H1 (cell line): Measurements from ENCODE around the gene ATOH7. TPM values are rescaled to one million over a fixed set of nuclear protein-coding genes. Genes with fewer than 3 reads are reported as not detected.

Experiments used
- CTCF ChIA-PET: fragments of 300-600 bp; sonication (Branson Sonifier 250); formaldehyde crosslinking; loops from one replicate; lab custom pipeline; 2021; ENCODE audit not compliant: partially characterized antibody; lab: Charles Lee
- POLR2A ChIA-PET: fragments of 300-600 bp; sonication (Branson Sonifier 250); formaldehyde crosslinking; loops from one replicate; lab custom pipeline; 2021; ENCODE audit warnings: inconsistent platforms; ENCODE audit not compliant: partially characterized antibody; lab: Charles Lee
- DNase-seq, 2 experiments: peaks; one replicate each; pipeline versions ENCODE4 v3.0.0 to v3.0.0-alpha.2; 2010 to 2022; ENCODE audit warnings: low spot score in 2 of 2, low read depth in 1 of 2, mixed read lengths in 1 of 2
- FAIRE-seq: peaks from 2 replicates; lab custom pipeline; 2011; peaks lifted over from hg19 to GRCh38; lab: Jason Lieb, UNC
- H2AFZ ChIP-seq: 2 replicates; pipeline ENCODE4 v1.8.1; 2012; ENCODE audit warnings: low read length, inconsistent platforms
- H2AK5ac ChIP-seq: 2 replicates; pipeline ENCODE4 v1.6.1; 2013; ENCODE audit warnings: low read depth, low read length
- H2BK120ac ChIP-seq: replicated peaks from 2 replicates; pipeline ENCODE3; 2013; ENCODE audit warnings: low read depth, low read length, inconsistent platforms
- H2BK12ac ChIP-seq: 2 replicates; pipeline ENCODE4 v1.6.1; 2013; ENCODE audit warnings: low read depth, low read length
- H2BK15ac ChIP-seq: 2 replicates; pipeline ENCODE4 v1.6.1; 2013; ENCODE audit warnings: low read length
- H2BK20ac ChIP-seq: 2 replicates; pipeline ENCODE4 v1.6.1; 2013; ENCODE audit warnings: low read length
- H2BK5ac ChIP-seq: 2 replicates; pipeline ENCODE4 v1.6.1; 2013; ENCODE audit warnings: low read depth, low read length
- H3K14ac ChIP-seq: 2 replicates; pipeline ENCODE4 v1.6.1; 2013; ENCODE audit warnings: inconsistent platforms; ENCODE audit not compliant: insufficient read length
- H3K18ac ChIP-seq: 2 replicates; pipeline ENCODE4 v1.6.1; 2013; ENCODE audit warnings: low read length; ENCODE audit errors: extremely low read depth
- H3K23ac ChIP-seq: 2 replicates; pipeline ENCODE4 v1.6.1; 2013; ENCODE audit warnings: inconsistent platforms; ENCODE audit not compliant: insufficient read length
- H3K23me2 ChIP-seq: 2 replicates; pipeline ENCODE4 v1.6.1; 2013; ENCODE audit warnings: low read depth, low read length
- H3K27ac ChIP-seq: 2 replicates; pipeline ENCODE4 v1.6.1; 2011; ENCODE audit warnings: low read depth, low read length, inconsistent platforms
- H3K27me3 ChIP-seq, 4 experiments: replicated peaks in 1 of 4; 1 replicate in 1 of 4; 2 replicates in 3 of 4; pipeline versions ENCODE4 v1.6.1 to v1.8.1; 2011 to 2013; ENCODE audit warnings: low read length in 3 of 4, mild to moderate bottlenecking in 3 of 4, inconsistent platforms in 2 of 4, mixed read lengths in 2 of 4, moderate library complexity in 1 of 4; ENCODE audit not compliant: control insufficient read depth in 3 of 4, insufficient read depth in 3 of 4; ENCODE audit errors: extremely low read depth in 1 of 4
- H3K36me3 ChIP-seq, 4 experiments: 2 replicates each; pipeline versions ENCODE4 v1.6.1 to v1.8.1; 2011 to 2013; ENCODE audit warnings: mild to moderate bottlenecking in 4 of 4, low read length in 3 of 4, moderate library complexity in 2 of 4, control low read depth in 1 of 4, inconsistent platforms in 1 of 4; ENCODE audit not compliant: insufficient read depth in 4 of 4, control insufficient read depth in 2 of 4
- H3K4ac ChIP-seq: replicated peaks from 2 replicates; pipeline ENCODE3; 2013; ENCODE audit warnings: low read length, low read depth, mixed read lengths, inconsistent platforms; ENCODE audit not compliant: insufficient read length
- H3K4me1 ChIP-seq, 4 experiments: replicated peaks in 1 of 4; 1 replicate in 1 of 4; 2 replicates in 3 of 4; pipeline versions ENCODE4 v1.6.1 to v1.8.1; 2011 to 2013; ENCODE audit warnings: low read length in 3 of 4, inconsistent platforms in 2 of 4, mixed read lengths in 1 of 4; ENCODE audit not compliant: insufficient read depth in 4 of 4, control insufficient read depth in 3 of 4
- H3K4me2 ChIP-seq, 2 experiments: 2 replicates each; pipeline versions ENCODE4 v1.6.1 to v1.8.1; 2011 to 2013; ENCODE audit warnings: low read depth in 2 of 2, low read length in 2 of 2, control low read depth in 1 of 2, inconsistent platforms in 1 of 2, mild to moderate bottlenecking in 1 of 2; ENCODE audit not compliant: insufficient read depth in 1 of 2
- H3K4me3 ChIP-seq, 4 experiments: fragments of 200-600, 300-600 bp in 1 of 4; sonication (generic), shearing (Covaris generic), sonication (Bioruptor Twin) in 1 of 4; 2 replicates each; pipeline versions ENCODE4 v1.5.1 to v1.8.1; 2011 to 2016; ENCODE audit warnings: low read length in 4 of 4, low read depth in 3 of 4, control low read depth in 2 of 4, inconsistent platforms in 2 of 4, mild to moderate bottlenecking in 2 of 4, mixed read lengths in 1 of 4, moderate library complexity in 1 of 4; ENCODE audit not compliant: insufficient read depth in 2 of 4; ENCODE audit errors: extremely low read depth in 1 of 4
- H3K56ac ChIP-seq: replicated peaks from 2 replicates; pipeline ENCODE3; 2013; ENCODE audit warnings: low read depth, mild to moderate bottlenecking, mixed read lengths, low read length, inconsistent platforms; ENCODE audit not compliant: insufficient read length
- H3K79me1 ChIP-seq: 2 replicates; pipeline ENCODE4 v1.6.1; 2013; ENCODE audit warnings: low read depth, low read length, control low read depth
- H3K79me2 ChIP-seq, 2 experiments: 2 replicates each; pipeline versions ENCODE4 v1.6.1 to v1.8.1; 2012 to 2013; ENCODE audit warnings: low read length in 2 of 2, mild to moderate bottlenecking in 2 of 2, inconsistent platforms in 1 of 2; ENCODE audit not compliant: insufficient read depth in 2 of 2, control insufficient read depth in 1 of 2
- H3K9ac ChIP-seq, 4 experiments: replicated peaks in 1 of 4; 1 replicate in 1 of 4; 2 replicates in 3 of 4; pipeline versions ENCODE4 v1.6.1 to v1.8.1; 2011 to 2013; ENCODE audit warnings: low read depth in 3 of 4, low read length in 3 of 4, control low read depth in 2 of 4, mild to moderate bottlenecking in 2 of 4, moderate library complexity in 2 of 4, inconsistent platforms in 1 of 4; ENCODE audit errors: extremely low read depth in 1 of 4
- H3K9me3 ChIP-seq, 2 experiments: 2 replicates each; pipeline versions ENCODE4 v1.6.1 to v1.8.1; 2012 to 2013; ENCODE audit warnings: mild to moderate bottlenecking in 2 of 2, moderate library complexity in 2 of 2, control low read depth in 1 of 2, inconsistent platforms in 1 of 2, low read depth in 1 of 2, low read length in 1 of 2, mixed read lengths in 1 of 2; ENCODE audit not compliant: insufficient read depth in 2 of 2
- H4K20me1 ChIP-seq, 2 experiments: replicated peaks in 1 of 2; 2 replicates each; pipeline versions ENCODE3 to v1.8.1; 2011 to 2013; ENCODE audit warnings: inconsistent platforms in 2 of 2, low read length in 2 of 2, mild to moderate bottlenecking in 1 of 2; ENCODE audit not compliant: insufficient read depth in 2 of 2, control insufficient read depth in 1 of 2
- H4K5ac ChIP-seq: 2 replicates; pipeline ENCODE4 v1.6.1; 2013; ENCODE audit warnings: low read length, low read depth, mixed read lengths, inconsistent platforms; ENCODE audit not compliant: insufficient read length
- H4K8ac ChIP-seq: 2 replicates; pipeline ENCODE4 v1.8.0; 2013; ENCODE audit warnings: mild to moderate bottlenecking, moderate library complexity, low read length, inconsistent platforms; ENCODE audit not compliant: insufficient read depth; ENCODE audit errors: extremely low read depth
- H4K91ac ChIP-seq: replicated peaks from 2 replicates; pipeline ENCODE3; 2013; ENCODE audit warnings: low read length, mixed read lengths, inconsistent platforms; ENCODE audit not compliant: insufficient read length
- PHF8 ChIP-seq: fragments of 200-600 bp; sonication (generic); conservative IDR thresholded peaks from 2 replicates; pipeline ENCODE4 v1.7.1; 2012; ENCODE audit warnings: low read depth, mild to moderate bottlenecking, inconsistent platforms, low read length, moderate library complexity
- TAF1 ChIP-seq: IDR thresholded peaks from 2 replicates; pipeline ENCODE4 v1.6.1; 2011; ENCODE audit warnings: mild to moderate bottlenecking, low read depth, low read length
- TBP ChIP-seq: IDR thresholded peaks from 2 replicates; pipeline ENCODE4 v1.6.1; 2011; ENCODE audit warnings: low read depth, low read length, improper control_type of control experiment
- WGBS, 2 experiments: shearing (Covaris generic) in 1 of 2; methylation state at CpG; one replicate each; pipeline versions ENCODE4 v1.1.6 to v1.1.7; 2013 to 2015; ENCODE audit warnings: low lambda C conversion rate in 2 of 2, mixed read lengths in 2 of 2, inconsistent platforms in 1 of 2, low coverage in 1 of 2, missing lambda C conversion rate in 1 of 2; ENCODE audit not compliant: insufficient replicate concordance in 2 of 2, insufficient coverage in 1 of 2, insufficient read length in 1 of 2; ENCODE audit errors: extremely low coverage in 1 of 2, missing lambda C conversion rate in 1 of 2; 5-methylcytosine and 5-hydroxymethylcytosine counted together
- polyA plus RNA-seq, 7 experiments: library from polyadenylated mRNA; depleted of rRNA in 3 of 7; stranded (reverse) in 5 of 7; unstranded in 2 of 7; fragments of >200 nt in 5 of 7; fragments of 200-250 nt in 2 of 7; gene quantifications; 1 replicate in 5 of 7; 2 replicates in 1 of 7; 4 replicates in 1 of 7; pipeline versions ENCODE4 v1.2.1 to v1.2.3, GENCODE V29; 2011 to 2013; ENCODE audit warnings: missing spikeins in 2 of 7, mixed read lengths in 2 of 7
- total RNA-seq: library from RNA; stranded (reverse); fragmentation: NEBNext Ultra II Directional; extraction: Animal tissue kit (Norgen Biotek cat#: 25700); gene quantifications from 2 replicates; pipeline ENCODE4 v1.2.1, GENCODE V29; 2021
- TF ChIP-seq, protein P1 (sequence below): IDR thresholded peaks from 2 replicates; pipeline ENCODE4 v1.6.1; 2011; ENCODE audit warnings: low read length, improper control_type of control experiment
- TF ChIP-seq, protein P2 (sequence below): IDR thresholded peaks from 2 replicates; pipeline ENCODE4 v1.6.1; 2012; ENCODE audit warnings: inconsistent platforms
- TF ChIP-seq, protein P3 (sequence below): IDR thresholded peaks from 2 replicates; pipeline ENCODE4 v1.6.1; 2011; ENCODE audit warnings: low read depth, mild to moderate bottlenecking, low read length; ENCODE audit not compliant: insufficient read depth

ATOH7 gene
- total and polyA plus RNA-seq, 2 of the 8 experiments (the other 6 are each of a cell fraction or from before 2014, with no cell fraction given) = 0.39 to 1.0 TPM

- H3K56ac ChIP-seq = no peak overlapping the region
- no peaks in the 10 kb centered on the region for H3K23me2 ChIP-seq
- H2BK12ac ChIP-seq = no peak overlapping the region
- no peak overlapping the region for H3K14ac ChIP-seq
- no peaks in the 10 kb centered on the region for H3K79me2 ChIP-seq
- H3K4me3 ChIP-seq = no peak overlapping the region
- no peak for FAIRE-seq
- no peak overlapping the region for H4K8ac ChIP-seq
- H3K4me2 ChIP-seq = no peak overlapping the region
- no peak overlapping the region for H2BK5ac ChIP-seq
- no peak overlapping the region for H3K9ac ChIP-seq
- no peak overlapping the region for H3K27ac ChIP-seq
- 94% methylated on average over 5 of the region's 5 CpGs; no CpG with 5 or more reads in 1 of the 2 experiments for WGBS, 2 experiments
- H4K91ac ChIP-seq = no peak overlapping the region
- no peak overlapping the region for H3K18ac ChIP-seq
- no peak overlapping the region for H3K23ac ChIP-seq
- H3K36me3 ChIP-seq = no peaks in the 10 kb centered on the region
- H2BK20ac ChIP-seq = no peak overlapping the region
- POLR2A ChIA-PET = interaction anchor here (0.9 to 1.9 kb wide), 2 partner anchors 8 to 93 kb away, joined by 4 to 7 read pairs; partner anchors contain the start of gene HNRNPH3
- H2BK15ac ChIP-seq = no peak overlapping the region
- H3K4ac ChIP-seq = no peak overlapping the region
- H3K9me3 ChIP-seq = no peaks in the 10 kb centered on the region
- CTCF ChIA-PET = interaction anchor here (0.6 to 0.7 kb wide), 2 partner anchors 156 to 399 kb away, joined by 3 to 4 read pairs; no protein-coding TSS in a partner anchor
- H4K5ac ChIP-seq = no peak overlapping the region
- H3K27me3 ChIP-seq = no peaks in the 10 kb centered on the region
- H3K4me1 ChIP-seq = no peaks in the 10 kb centered on the region
- H3K79me1 ChIP-seq = no peaks in the 10 kb centered on the region; the same call in 1 of the 2 replicates
- DNase-seq = no peak
- TF ChIP-seq, protein P1, sequence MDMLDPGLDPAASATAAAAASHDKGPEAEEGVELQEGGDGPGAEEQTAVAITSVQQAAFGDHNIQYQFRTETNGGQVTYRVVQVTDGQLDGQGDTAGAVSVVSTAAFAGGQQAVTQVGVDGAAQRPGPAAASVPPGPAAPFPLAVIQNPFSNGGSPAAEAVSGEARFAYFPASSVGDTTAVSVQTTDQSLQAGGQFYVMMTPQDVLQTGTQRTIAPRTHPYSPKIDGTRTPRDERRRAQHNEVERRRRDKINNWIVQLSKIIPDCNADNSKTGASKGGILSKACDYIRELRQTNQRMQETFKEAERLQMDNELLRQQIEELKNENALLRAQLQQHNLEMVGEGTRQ = no peak
- no peak for TF ChIP-seq TAF1
- TF ChIP-seq TBP = no peak
- TF ChIP-seq PHF8 = no peak
- TF ChIP-seq, protein P2, sequence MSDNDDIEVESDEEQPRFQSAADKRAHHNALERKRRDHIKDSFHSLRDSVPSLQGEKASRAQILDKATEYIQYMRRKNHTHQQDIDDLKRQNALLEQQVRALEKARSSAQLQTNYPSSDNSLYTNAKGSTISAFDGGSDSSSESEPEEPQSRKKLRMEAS = no peak
- TF ChIP-seq, protein P3, sequence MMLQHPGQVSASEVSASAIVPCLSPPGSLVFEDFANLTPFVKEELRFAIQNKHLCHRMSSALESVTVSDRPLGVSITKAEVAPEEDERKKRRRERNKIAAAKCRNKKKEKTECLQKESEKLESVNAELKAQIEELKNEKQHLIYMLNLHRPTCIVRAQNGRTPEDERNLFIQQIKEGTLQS = no peak
- TF ChIP-seq, all 59 proteins: peak for 0
- Histone ChIP-seq H2BK120ac (no peak overlapping the region), H2AK5ac (no peak overlapping the region), H4K20me1 (no peaks in the 10 kb centered on the region), H2AFZ (no peak overlapping the region)
Measured at GRCh38 chr10:68239069-68239468, 7.2 kb upstream of the ATOH7 start.
